Ascending aorta (tissue), 2 donors: Measurements from ENCODE around the gene RRP12. TPM values are rescaled to one million over a fixed set of nuclear protein-coding genes. Genes with fewer than 3 reads are reported as not detected.

Experiments
- DNase-seq, 2 donors: peaks; one replicate each; pipeline ENCODE4 v3.0.0-alpha.2; 2019; ENCODE audit warnings: low spot score in 2 of 2
- H3K27ac ChIP-seq, 2 donors: fragments of 200-600 bp; sonication (generic); one replicate each; pipeline ENCODE4 v1.5.1; 2016 to 2017; ENCODE audit warnings: mild to moderate bottlenecking in 1 of 2
- H3K27me3 ChIP-seq: fragments of 200-600 bp; sonication (generic); one replicate; pipeline ENCODE4 v1.5.1; 2017
- H3K36me3 ChIP-seq, 2 donors: fragments of 200-600 bp; sonication (generic); one replicate each; pipeline ENCODE4 v1.5.1; 2016
- H3K4me1 ChIP-seq, 2 donors: fragments of 200-600 bp; sonication (generic); one replicate each; pipeline ENCODE4 v1.5.1; 2016 to 2017; ENCODE audit warnings: mild to moderate bottlenecking in 1 of 2
- H3K4me3 ChIP-seq, 2 donors: fragments of 200-600 bp; sonication (generic); one replicate each; pipeline ENCODE4 v1.5.1; 2016 to 2017; ENCODE audit warnings: mild to moderate bottlenecking in 1 of 2
- H3K9me3 ChIP-seq, 2 donors: fragments of 200-600 bp; sonication (generic); one replicate each; pipeline ENCODE4 v1.5.1; 2016
- CTCF ChIP-seq, 3 experiments: fragments of 200-600 bp in 2 of 3; fragments of 450-650 bp in 1 of 3; sonication (generic) in 2 of 3; IDR thresholded peaks; one replicate each; pipeline ENCODE4 v1.5.1; 2016 to 2019; ENCODE audit warnings: antibody characterized with exemption in 3 of 3, mild to moderate bottlenecking in 1 of 3, moderate library complexity in 1 of 3
- intact Hi-C: fragments of 100-400 bp; cut with DNase I; formaldehyde crosslinking; loops from one replicate; pipeline ENCODE4 v1.15.1; 2023
- total RNA-seq: library from RNA; depleted of rRNA; stranded (reverse); fragments of >200 nt; gene quantifications from one replicate; pipeline ENCODE4 v1.1.0, GENCODE V29; 2016

Gene RRP12
- total RNA-seq, 1 donor from 2014 or later, result 5.9 TPM

DNA sequence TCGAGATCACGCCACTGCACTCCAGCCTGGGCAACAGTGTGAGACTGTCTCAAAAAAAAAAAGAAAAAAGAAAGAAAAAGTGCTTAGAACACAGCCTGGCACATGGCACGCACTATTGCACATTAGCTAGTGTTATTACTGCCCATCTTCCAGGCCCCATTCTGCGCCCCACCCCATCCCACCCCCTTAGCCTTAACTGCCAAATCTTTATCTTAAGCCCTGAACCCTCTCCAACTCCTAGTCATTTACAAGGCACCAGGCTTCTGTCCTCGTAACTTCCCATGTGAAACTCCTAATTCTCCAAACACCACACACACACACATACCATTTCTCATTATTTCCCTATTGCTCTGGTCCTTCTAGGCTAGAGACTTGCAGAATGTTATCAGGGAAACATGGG is 71.4 kb downstream of the RRP12 start:
- Histone ChIP-seq H3K4me1 (peaks cover 6 to 25% of the 10 kb centered on the region in 2 donors), H3K9me3 (no peaks in the 10 kb centered on the region), H3K36me3 (peaks cover 7 to 15% of the 10 kb centered on the region in 2 donors), H3K4me3 (no peak overlapping the region), H3K27me3 (no peaks in the 10 kb centered on the region), H3K27ac (no peak overlapping the region)
- DNase-seq, result no peak
- intact Hi-C loops, result no loop called here
- TF ChIP-seq CTCF (IDR thresholded peaks at IDR 0.05), result no peak

DNA sequence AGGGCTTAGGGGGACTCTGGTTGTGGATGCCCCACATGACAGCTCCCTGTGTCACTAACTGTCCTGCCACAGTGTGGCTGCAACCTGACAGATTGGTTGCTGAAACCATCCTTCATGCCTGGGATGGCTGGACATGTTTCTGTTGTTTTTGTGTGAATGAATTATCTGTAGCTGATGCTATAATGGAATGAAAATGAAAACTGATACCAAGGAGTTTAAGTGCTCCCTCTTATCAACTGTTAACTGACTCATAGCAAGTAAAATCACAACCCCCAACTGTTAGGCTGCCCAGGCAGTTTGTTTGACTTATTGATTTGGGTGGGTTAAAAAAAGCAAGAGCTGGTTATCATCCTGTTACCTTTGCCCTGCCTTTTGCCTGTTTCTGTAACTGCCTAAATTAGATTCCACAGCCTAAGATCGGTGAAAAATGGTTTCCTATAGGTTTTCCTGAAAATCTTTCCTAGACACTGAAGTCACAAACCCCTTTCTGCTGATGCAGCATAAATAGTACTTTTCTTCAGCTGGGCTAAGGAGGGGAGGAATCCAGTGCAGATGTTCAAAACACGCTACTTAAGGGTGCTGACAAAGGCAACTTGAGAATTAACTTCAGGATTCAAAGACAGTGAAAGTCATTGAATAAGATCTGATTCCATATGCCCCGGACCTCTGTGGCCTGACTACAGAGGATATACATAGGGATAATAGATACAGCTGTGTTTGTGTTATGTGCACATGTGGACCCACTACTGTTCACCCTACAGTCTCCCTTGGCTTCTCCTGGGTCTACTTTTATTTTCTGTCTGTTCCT is 72.3 kb downstream of the RRP12 start:
- TF ChIP-seq CTCF (IDR thresholded peaks at IDR 0.05), result no peak
- intact Hi-C loops, result no loop called here
- no peak overlapping the region for H3K27ac ChIP-seq
- H3K36me3 ChIP-seq, result peaks cover 7 to 15% of the 10 kb centered on the region in 2 donors
- no peaks in the 10 kb centered on the region for H3K9me3 ChIP-seq
- no peak overlapping the region for H3K4me3 ChIP-seq
- no peaks in the 10 kb centered on the region for H3K27me3 ChIP-seq
- peaks cover 6 to 25% of the 10 kb centered on the region in 2 donors for H3K4me1 ChIP-seq
- DNase-seq, result no peak

- Histone ChIP-seq H3K9me3 (no peaks in the 10 kb centered on the region), H3K36me3 (peaks cover 7 to 15% of the 10 kb centered on the region in 2 donors), H3K4me3 (no peak overlapping the region), H3K4me1 (peaks cover 6 to 14% of the 10 kb centered on the region in 2 donors), H3K27ac (no peak overlapping the region), H3K27me3 (no peaks in the 10 kb centered on the region)
- no peak for TF ChIP-seq CTCF (IDR thresholded peaks at IDR 0.05)
- DNase-seq, result no peak
- intact Hi-C loops, result no loop called here
These were observed 73.5 kb downstream of the RRP12 start for GRCh38 chr10:97327348-97328294.

DNA sequence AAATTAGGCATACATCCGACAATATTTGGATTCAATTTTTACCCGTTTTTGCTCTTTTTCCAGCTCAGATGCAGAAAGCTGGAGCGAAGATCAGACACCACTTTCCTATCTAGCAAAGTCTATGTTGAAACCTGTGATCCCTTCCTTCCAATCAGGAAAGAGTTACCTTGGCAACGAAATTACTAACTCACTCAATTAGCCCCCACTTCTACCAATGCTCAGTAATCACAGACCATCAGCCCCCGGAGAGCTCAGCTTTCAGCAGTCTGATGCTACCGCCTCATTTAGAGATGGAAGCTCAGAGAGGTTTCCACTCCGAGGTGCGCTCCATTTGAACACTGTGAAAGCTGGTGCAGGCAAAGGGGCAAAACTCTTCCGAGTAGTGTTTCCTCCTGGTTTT is 75.4 kb downstream of the RRP12 start:
- Histone ChIP-seq H3K27me3 (no peaks in the 10 kb centered on the region), H3K36me3 (peaks cover 3 to 15% of the 10 kb centered on the region in 2 donors), H3K9me3 (no peaks in the 10 kb centered on the region), H3K4me3 (no peak overlapping the region), H3K27ac (no peak overlapping the region), H3K4me1 (peaks cover 1 to 3% of the 10 kb centered on the region in 2 donors)
- intact Hi-C loops, result no loop called here
- DNase-seq, result no peak
- no peak for TF ChIP-seq CTCF (IDR thresholded peaks at IDR 0.05)

- intact Hi-C loops, result no loop called here
- Histone ChIP-seq H3K36me3 (peaks cover under 1% of the 10 kb centered on the region in 2 donors), H3K27ac (no peak overlapping the region), H3K4me1 (peaks cover 4 to 6% of the 10 kb centered on the region in 2 donors), H3K9me3 (no peaks in the 10 kb centered on the region), H3K4me3 (no peak overlapping the region), H3K27me3 (no peaks in the 10 kb centered on the region)
- DNase-seq, result no peak
- no peak for TF ChIP-seq CTCF (IDR thresholded peaks at IDR 0.05)
These were observed 77.6 kb downstream of the RRP12 start for GRCh38 chr10:97323501-97323900.
